ENCODE measurements around the gene LRPAP1. TPM values are rescaled to one million over a fixed set of nuclear protein-coding genes. Genes with fewer than 3 reads are reported as not detected.

The LRPAP1 gene
- total and polyA plus RNA-seq, 2 donors (not counting 1 experiment from before 2014, with no cell fraction given) = 64.6 to 86.8 TPM

DNA sequence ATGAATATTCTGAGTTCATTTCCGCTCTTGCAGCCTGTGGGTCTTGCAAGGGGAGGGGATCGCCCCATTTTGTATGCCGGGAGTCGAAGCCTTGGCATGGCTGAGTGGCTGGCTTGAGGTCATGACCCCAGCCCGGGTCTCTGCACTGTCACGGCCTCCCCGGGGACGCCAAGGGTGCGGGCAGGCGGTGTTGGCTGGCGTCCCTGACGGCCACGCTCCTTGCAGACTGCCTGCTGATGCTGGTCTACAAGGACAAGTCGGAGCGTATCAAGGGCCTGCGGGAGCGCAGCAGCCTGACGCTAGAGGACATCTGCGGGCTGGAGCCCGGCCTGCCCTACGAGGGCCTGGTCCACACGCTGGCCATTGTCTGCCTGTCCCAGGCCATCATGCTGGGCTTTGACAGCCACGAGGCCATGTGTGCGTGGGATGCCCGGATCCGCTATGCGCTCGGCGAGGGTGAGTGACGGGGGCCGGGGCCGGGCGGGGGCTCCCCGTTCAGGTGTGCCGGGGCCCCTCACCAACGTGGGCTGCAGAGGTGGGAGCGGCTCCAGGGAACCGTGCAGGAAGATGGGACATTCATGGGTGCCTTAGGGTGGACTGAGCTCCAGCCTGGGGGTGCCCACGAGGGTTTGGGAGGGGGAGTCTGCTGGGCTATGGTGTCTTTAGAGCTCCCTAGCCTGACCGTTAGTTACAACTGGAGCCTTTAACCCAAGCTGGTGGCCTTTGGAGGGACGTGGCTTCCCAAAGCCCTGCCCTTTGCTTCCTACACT, 58.9 kb downstream of the LRPAP1 start:
- Mint-ChIP-seq H3K27ac (no peak overlapping the region), H3K27me3 (no peaks in the 10 kb centered on the region), H3K9me3 (ENCODE audit: insufficient read depth) (no peaks in the 10 kb centered on the region), H3K4me3 (no peak overlapping the region), H3K4me1 (no peaks in the 10 kb centered on the region)
- ChIA-PET POLR2A (no interaction called here), CTCF (no interaction called here)
- ATAC-seq (ENCODE audit: low read depth) (no peak), DNase-seq (no peak)
- H3K79me2 ChIP-seq (ENCODE audit: control insufficient read depth, insufficient read depth, low read length) = no peaks in the 10 kb centered on the region
- no peak overlapping the region for H3K4me3 ChIP-seq (ENCODE audit: control extremely low read depth in 1 of 5, extremely low read depth in 1 of 5, insufficient read depth in 1 of 5, low read depth in 2 of 5, low read length in 4 of 5)
- intact Hi-C loops (cut with micrococcal nuclease) = no loop called here
- H3K4me1 ChIP-seq (ENCODE audit: control insufficient read depth in 2 of 2, insufficient read depth in 2 of 2, low read length in 2 of 2) = no peaks in the 10 kb centered on the region
- H3K27me3 ChIP-seq (replicated peaks in 1 of 4; ENCODE audit: control extremely low read depth in 1 of 4, control insufficient read depth in 3 of 4, insufficient read depth in 4 of 4, low read length in 3 of 4) = peaks cover 0 to 12% (median 1%) of the 10 kb centered on the region in 4 experiments
- no peaks in the 10 kb centered on the region for H4K20me1 ChIP-seq (ENCODE audit: control insufficient read depth, insufficient read depth, low read length, poor library complexity, severe bottlenecking)
- no peak overlapping the region for H3K9ac ChIP-seq (ENCODE audit: low read length)
- TF ChIP-seq, protein P1, sequence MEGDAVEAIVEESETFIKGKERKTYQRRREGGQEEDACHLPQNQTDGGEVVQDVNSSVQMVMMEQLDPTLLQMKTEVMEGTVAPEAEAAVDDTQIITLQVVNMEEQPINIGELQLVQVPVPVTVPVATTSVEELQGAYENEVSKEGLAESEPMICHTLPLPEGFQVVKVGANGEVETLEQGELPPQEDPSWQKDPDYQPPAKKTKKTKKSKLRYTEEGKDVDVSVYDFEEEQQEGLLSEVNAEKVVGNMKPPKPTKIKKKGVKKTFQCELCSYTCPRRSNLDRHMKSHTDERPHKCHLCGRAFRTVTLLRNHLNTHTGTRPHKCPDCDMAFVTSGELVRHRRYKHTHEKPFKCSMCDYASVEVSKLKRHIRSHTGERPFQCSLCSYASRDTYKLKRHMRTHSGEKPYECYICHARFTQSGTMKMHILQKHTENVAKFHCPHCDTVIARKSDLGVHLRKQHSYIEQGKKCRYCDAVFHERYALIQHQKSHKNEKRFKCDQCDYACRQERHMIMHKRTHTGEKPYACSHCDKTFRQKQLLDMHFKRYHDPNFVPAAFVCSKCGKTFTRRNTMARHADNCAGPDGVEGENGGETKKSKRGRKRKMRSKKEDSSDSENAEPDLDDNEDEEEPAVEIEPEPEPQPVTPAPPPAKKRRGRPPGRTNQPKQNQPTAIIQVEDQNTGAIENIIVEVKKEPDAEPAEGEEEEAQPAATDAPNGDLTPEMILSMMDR (IDR thresholded peaks at IDR 0.05) = no peak
- TF ChIP-seq EZH2 (IDR thresholded peaks at IDR 0.05; ENCODE audit: borderline replicate concordance, insufficient read depth, low read depth, low read length, poor library complexity, severe bottlenecking) = no peak
- no peak overlapping the region for H2AFZ ChIP-seq (ENCODE audit: insufficient read depth, low read depth, low read length, poor library complexity, severe bottlenecking)
- WGBS (ENCODE audit: insufficient coverage) = 89% methylated on average over 41 of the region's 41 CpGs
- no peak overlapping the region for H3K4me2 ChIP-seq (replicated peaks; ENCODE audit: low read depth, low read length, poor library complexity, severe bottlenecking)
- H3K36me3 ChIP-seq (replicated peaks in 1 of 2; ENCODE audit: control extremely low read depth in 1 of 2, control insufficient read depth in 1 of 2, extremely low read depth in 1 of 2, insufficient read depth in 2 of 2, low read length in 1 of 2) = no peaks in the 10 kb centered on the region
- peaks cover 0 to 6% (median 0%) of the 10 kb centered on the region in 3 donors for H3K9me3 ChIP-seq (ENCODE audit: control extremely low read depth in 1 of 3, control insufficient read depth in 2 of 3, insufficient read depth in 1 of 3, low read length in 2 of 3)
- H3K27ac ChIP-seq (ENCODE audit: low read length in 2 of 2) = no peak overlapping the region

DNA sequence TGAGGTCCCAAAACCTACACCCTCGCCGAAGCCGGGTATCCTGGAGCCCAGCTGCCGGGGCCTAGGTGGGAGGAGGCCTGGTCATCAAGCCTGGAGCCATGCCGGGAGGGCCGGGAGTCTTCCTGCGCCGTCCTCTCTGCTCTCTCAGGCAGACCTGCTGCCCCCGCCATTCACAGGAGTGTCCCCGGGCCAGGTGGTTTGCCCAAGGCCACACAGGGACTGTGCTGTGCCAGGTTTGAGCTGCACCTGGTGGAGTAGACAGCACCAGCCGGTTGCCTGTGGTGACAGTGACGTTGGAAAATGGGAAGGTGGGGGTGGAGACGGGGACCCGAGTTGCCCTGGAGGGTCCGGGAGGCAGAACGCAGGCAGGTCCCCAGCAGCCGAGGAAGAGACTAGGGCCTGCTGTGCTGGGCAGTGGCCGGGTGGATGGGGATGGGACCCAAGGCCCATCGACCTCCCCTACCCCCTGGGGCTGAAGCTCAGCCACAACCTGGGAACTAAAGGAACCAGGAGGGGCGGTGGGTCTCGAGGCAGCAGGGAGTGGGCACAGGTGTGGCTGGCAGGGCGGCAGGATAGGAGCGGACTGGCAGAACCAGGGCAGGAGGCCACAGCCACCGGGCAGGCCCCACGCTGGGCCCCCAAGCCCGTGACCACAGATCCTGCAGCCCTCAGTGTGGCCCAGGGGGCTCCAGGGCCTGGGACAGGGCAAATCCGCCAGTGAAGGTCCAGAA, 59.6 kb downstream of the LRPAP1 start:
- DNase-seq (no peak), ATAC-seq (ENCODE audit: low read depth) (no peak)
- Mint-ChIP-seq H3K4me3 (no peak overlapping the region), H3K9me3 (ENCODE audit: insufficient read depth) (no peaks in the 10 kb centered on the region), H3K27me3 (no peaks in the 10 kb centered on the region), H3K27ac (no peak overlapping the region), H3K4me1 (no peaks in the 10 kb centered on the region)
- Histone ChIP-seq H4K20me1 (ENCODE audit: control insufficient read depth, insufficient read depth, low read length, poor library complexity, severe bottlenecking) (no peaks in the 10 kb centered on the region), H3K9me3 (ENCODE audit: control extremely low read depth in 1 of 3, control insufficient read depth in 2 of 3, insufficient read depth in 1 of 3, low read length in 2 of 3) (peaks cover 0 to 10% (median 0%) of the 10 kb centered on the region in 3 donors), H3K4me1 (ENCODE audit: control insufficient read depth in 2 of 2, insufficient read depth in 2 of 2, low read length in 2 of 2) (no peaks in the 10 kb centered on the region), H3K4me2 (replicated peaks; ENCODE audit: low read depth, low read length, poor library complexity, severe bottlenecking) (no peak overlapping the region), H3K9ac (ENCODE audit: low read length) (no peak overlapping the region), H3K79me2 (ENCODE audit: control insufficient read depth, insufficient read depth, low read length) (no peaks in the 10 kb centered on the region), H2AFZ (ENCODE audit: insufficient read depth, low read depth, low read length, poor library complexity, severe bottlenecking) (no peak overlapping the region), H3K4me3 (ENCODE audit: control extremely low read depth in 1 of 5, extremely low read depth in 1 of 5, insufficient read depth in 1 of 5, low read depth in 2 of 5, low read length in 4 of 5) (no peak overlapping the region), H3K36me3 (replicated peaks in 1 of 2; ENCODE audit: control extremely low read depth in 1 of 2, control insufficient read depth in 1 of 2, extremely low read depth in 1 of 2, insufficient read depth in 2 of 2, low read length in 1 of 2) (no peaks in the 10 kb centered on the region), H3K27me3 (replicated peaks in 1 of 4; ENCODE audit: control extremely low read depth in 1 of 4, control insufficient read depth in 3 of 4, insufficient read depth in 4 of 4, low read length in 3 of 4) (peaks cover 0 to 12% (median 1%) of the 10 kb centered on the region in 4 experiments), H3K27ac (ENCODE audit: low read length in 2 of 2) (no peak overlapping the region)
- intact Hi-C loops (cut with micrococcal nuclease) = no loop called here
- CTCF ChIA-PET = no interaction called here
- 92% methylated on average over 27 of the region's 27 CpGs for WGBS (ENCODE audit: insufficient coverage)
- POLR2A ChIA-PET = interaction anchor here (0.5 kb wide), 1 partner anchor 11 kb away, joined by 3 read pairs; no protein-coding TSS in a partner anchor
- TF ChIP-seq, protein P1 (IDR thresholded peaks at IDR 0.05) = no peak
- no peak for TF ChIP-seq EZH2 (IDR thresholded peaks at IDR 0.05; ENCODE audit: borderline replicate concordance, insufficient read depth, low read depth, low read length, poor library complexity, severe bottlenecking)
